Mucosa of descending colon (tissue), 3 donors: ENCODE measurements around the gene DUS1L. TPM values are rescaled to one million over a fixed set of nuclear protein-coding genes. Genes with fewer than 3 reads are reported as not detected.

ENCODE experiments used
- ATAC-seq: fragments of 200-7000 bp; cut with Tn5 transposase; one replicate; pipeline ENCODE4 v1.9.1; 2020; ENCODE audit warnings: mild to moderate bottlenecking, moderate library complexity
- DNase-seq, 3 donors: peaks; one replicate each; pipeline ENCODE4 v3.0.0-alpha.2; 2020
- H3K36me3 ChIP-seq: fragments of 200-600 bp; one replicate; pipeline ENCODE4 v1.8.0; 2021; ENCODE audit warnings: low read depth, mild to moderate bottlenecking
- H3K4me1 ChIP-seq: fragments of 200-600 bp; one replicate; pipeline ENCODE4 v1.8.0; 2021; ENCODE audit warnings: low read depth, mild to moderate bottlenecking
- H3K4me3 ChIP-seq: fragments of 200-600 bp; one replicate; pipeline ENCODE4 v1.8.0; 2021; ENCODE audit warnings: mild to moderate bottlenecking
- H3K9me3 ChIP-seq: fragments of 200-600 bp; one replicate; pipeline ENCODE4 v1.8.0; 2021; ENCODE audit warnings: mild to moderate bottlenecking
- CTCF ChIP-seq: fragments of 200-600 bp; IDR thresholded peaks from one replicate; pipeline ENCODE4 v1.8.0; 2022; ENCODE audit warnings: antibody characterized with exemption, mild to moderate bottlenecking
- intact Hi-C, 2 donors: fragments of 100-400 bp; cut with DNase I in 1 of 2; cut with micrococcal nuclease in 1 of 2; formaldehyde crosslinking; loops; one replicate each; pipeline versions ENCODE4 v1.11.0 to v1.11.1; 2022; cut with DNase I, micrococcal nuclease
- total RNA-seq, 3 donors: library from RNA; stranded (reverse); fragmentation: NEBNext Ultra II Directional in 2 of 3; extraction: Animal tissue kit (Norgen Biotek cat#: 25700) in 2 of 3; gene quantifications; one replicate each; pipeline versions ENCODE4 v1.2.1 to v1.2.4, GENCODE V29; 2021 to 2023
- donor health status: DM: no; HTN: no; CAD: no; lungs with moderate emphysema.
- donor health status: DM: no; HTN: no; CAD: no.
- donor health status: DM: no; HTN: yes; CAD: no.

The DUS1L gene
- total RNA-seq, 3 donors from 2014 or later: 99.8 to 143 (median 138) TPM

GRCh38 chr17:82100502-82101298 is 35.1 kb upstream of the DUS1L start:
- no peak overlapping the region for H3K4me3 ChIP-seq
- intact Hi-C loops: no loop called here
- ATAC-seq: no peak
- H3K36me3 ChIP-seq: no peaks in the 10 kb centered on the region
- no peak for TF ChIP-seq CTCF
- H3K4me1 ChIP-seq: peaks cover 41% of the 10 kb centered on the region
- no peaks in the 10 kb centered on the region for H3K9me3 ChIP-seq
- DNase-seq: peak in 2 of 3 donors; percentile 39 to 58

- Histone ChIP-seq H3K9me3 (no peaks in the 10 kb centered on the region), H3K4me3 (peak overlapping the region; percentile 27), H3K4me1 (peaks cover 39% of the 10 kb centered on the region), H3K36me3 (no peaks in the 10 kb centered on the region)
- DNase-seq (peak in 2 of 3 donors; percentile 36 to 76), ATAC-seq (peak; percentile 8)
- intact Hi-C loops: no loop called here
- no peak for TF ChIP-seq CTCF
These were observed 33.5 kb upstream of the DUS1L start for GRCh38 chr17:82098939-82099763.

- peaks cover 2% of the 10 kb centered on the region for H3K36me3 ChIP-seq
These were observed 32.8 kb upstream of the DUS1L start, which contains the start of gene FASN for GRCh38 chr17:82098169-82098938. Gene FASN (minus strand): TSS chr17:82098236. CDS start chr17:82096445, 1,791 bp downstream.

GRCh38 chr17:82097919-82098168 is 32.2 kb upstream of the DUS1L start:
- peak overlapping the region; percentile 81 for H3K4me3 ChIP-seq
- H3K4me1 ChIP-seq: peaks cover 33% of the 10 kb centered on the region
- TF ChIP-seq CTCF: no peak
- intact Hi-C loops: no loop called here
- H3K36me3 ChIP-seq: peaks cover 7% of the 10 kb centered on the region
- ATAC-seq: no peak
- H3K9me3 ChIP-seq: no peaks in the 10 kb centered on the region
- DNase-seq: no peak

More at GRCh38 chr17:82098169-82098938, 32.8 kb upstream of the DUS1L start, which contains the start of gene FASN:
- ATAC-seq (peak; percentile 83), DNase-seq (peak; percentile 97 to 98 (median 98))
- intact Hi-C loops: no loop called here
- Histone ChIP-seq H3K9me3 (no peaks in the 10 kb centered on the region), H3K4me3 (peak within 1 kb of the TSS; percentile 81), H3K4me1 (peaks cover 33% of the 10 kb centered on the region)
- TF ChIP-seq CTCF: peak; percentile 50

GRCh38 chr17:82097184-82097918 is 31.7 kb upstream of the DUS1L start:
- DNase-seq: peak; percentile 44 to 78 (median 72)
- Histone ChIP-seq H3K4me3 (peak overlapping the region; percentile 81), H3K36me3 (peaks cover 9% of the 10 kb centered on the region), H3K9me3 (no peaks in the 10 kb centered on the region), H3K4me1 (peaks cover 33% of the 10 kb centered on the region)
- no peak for TF ChIP-seq CTCF
- intact Hi-C loops: no loop called here
- peak; percentile 27 for ATAC-seq
